ENCODE data around the gene DOLK.
"Not testable (repeated sequence)": the region's sequence is repeated elsewhere in the genome, so short reads cannot be mapped to it uniquely, and the experiment has no call there.

The DOLK gene

DNA sequence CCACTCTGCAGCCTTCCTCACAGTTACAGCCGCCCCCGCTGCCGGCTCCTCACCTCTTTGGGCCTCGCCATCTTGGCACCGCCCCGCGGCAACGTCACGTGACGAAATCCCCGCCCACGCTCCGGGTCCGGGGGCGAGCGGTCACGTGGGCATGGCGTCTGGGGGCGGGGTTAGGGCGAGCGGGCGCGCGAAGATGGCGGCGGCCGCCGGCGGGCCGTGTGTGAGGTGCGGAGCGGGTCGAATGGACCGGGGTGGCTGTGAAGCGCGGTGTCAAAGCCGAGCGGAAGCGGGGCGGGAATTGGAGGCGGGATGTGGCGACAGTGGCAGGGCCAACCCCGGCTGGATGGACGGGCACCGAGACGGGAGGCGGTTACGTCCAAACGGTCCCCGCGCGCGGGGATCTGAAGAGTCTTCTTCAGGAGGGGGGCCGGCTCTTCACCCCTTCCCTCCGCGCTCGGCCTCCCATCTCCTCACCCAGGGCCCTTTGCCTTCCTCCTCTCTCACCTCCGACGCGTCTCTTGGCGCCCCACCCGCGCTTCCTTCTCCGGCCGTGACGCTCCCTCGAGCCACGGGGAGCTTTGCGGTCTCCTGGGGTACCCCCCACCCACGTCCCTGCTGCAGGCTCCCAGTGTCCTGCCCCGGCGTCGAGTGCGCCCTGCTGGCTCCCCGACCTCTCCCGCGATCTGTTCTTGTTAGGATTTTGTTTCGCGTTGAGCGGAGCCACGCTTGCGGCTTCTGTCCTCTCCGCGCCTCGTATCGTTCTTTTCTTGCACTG, at the start of gene DOLK, which contains the start of gene NUP188:
Gene DOLK (minus strand): TSS at position 77 of the 775 bp plus-strand sequence. CDS start 300 bp downstream, outside the sequence.
Gene NUP188 (plus strand): TSS at position 173 of the 775 bp plus-strand sequence. CDS start 21 bp downstream, at position 194.
- DNase-seq: peak; percentile 84

DNA sequence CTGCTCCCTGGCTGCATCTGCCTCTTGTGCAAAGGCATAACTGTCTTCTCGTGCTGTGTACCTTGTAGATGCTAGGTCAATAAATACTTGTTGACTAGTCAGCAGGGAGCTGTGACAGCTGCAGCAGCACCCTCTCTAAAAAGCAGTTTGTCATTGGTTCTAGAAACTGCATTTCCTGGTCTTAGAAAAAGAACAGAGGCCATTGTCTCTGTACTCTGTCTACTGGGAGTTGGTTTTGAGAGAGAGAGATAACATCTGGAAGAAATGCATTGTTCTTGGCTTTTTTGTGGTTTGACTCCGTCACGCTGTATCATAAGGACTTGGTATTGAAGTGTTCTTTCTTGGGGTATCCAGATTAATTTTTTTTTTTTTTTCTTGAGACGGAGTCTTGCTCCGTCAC, 48.4 kb upstream of the DOLK start:
- DNase-seq: peak; percentile 8

DNA sequence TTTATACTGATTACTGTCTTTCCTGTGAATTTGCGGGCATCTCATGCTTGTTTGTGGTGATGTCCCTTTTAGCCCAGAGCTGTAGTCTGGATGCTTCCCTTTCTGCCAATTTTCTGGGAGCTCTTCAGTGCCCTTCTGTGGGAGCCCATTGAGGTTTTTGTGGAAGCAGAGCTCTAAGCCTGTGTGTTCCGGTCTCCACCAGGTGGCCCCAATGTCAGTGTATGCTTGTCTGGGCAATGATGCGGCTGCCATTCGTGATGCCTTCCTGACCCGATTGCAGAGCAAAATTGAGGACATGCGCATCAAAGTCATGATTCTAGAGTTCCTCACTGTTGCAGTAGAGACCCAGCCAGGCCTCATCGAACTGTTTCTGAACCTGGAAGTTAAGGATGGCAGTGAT, 45.6 kb upstream of the DOLK start:
- no peak for DNase-seq

DNA sequence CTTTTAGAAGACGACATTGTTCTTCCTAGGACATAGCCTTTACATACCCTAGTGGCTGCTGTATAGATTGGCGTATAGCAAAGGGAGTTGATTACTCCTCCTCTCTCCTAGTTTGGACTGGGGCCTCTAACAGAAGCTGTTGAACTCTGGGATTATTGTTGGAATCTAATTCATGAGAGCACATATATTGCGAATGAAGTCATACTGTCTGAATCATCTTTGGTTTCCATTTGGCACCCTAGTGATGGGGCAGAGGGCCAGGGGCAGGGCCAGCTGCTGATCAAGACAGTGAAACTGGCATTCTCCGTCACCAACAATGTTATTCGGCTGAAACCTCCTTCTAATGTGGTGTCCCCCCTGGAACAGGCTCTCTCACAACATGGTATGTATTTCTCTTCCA, 40.4 kb upstream of the DOLK start:
- no peak for DNase-seq

DNA sequence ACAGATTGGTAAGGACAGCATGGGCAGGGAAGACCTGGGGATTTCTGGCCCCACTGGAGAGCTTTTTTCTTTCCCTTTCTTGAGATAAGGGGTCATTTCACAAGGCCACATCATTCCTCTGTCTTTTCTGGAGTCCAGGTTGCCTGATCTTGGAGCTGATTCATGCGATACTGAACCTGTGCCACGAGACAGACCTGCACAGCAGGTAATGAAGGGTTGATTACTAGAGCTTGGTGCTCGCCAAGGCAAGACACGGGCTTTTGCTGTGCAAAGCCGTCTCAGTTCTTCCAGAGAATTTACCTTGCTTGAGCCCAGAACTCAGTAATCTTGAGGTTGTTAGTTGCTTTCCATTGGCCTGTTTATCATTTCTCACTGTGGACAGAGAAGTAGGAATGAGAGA, 39.3 kb upstream of the DOLK start:
- DNase-seq: no peak

DNA sequence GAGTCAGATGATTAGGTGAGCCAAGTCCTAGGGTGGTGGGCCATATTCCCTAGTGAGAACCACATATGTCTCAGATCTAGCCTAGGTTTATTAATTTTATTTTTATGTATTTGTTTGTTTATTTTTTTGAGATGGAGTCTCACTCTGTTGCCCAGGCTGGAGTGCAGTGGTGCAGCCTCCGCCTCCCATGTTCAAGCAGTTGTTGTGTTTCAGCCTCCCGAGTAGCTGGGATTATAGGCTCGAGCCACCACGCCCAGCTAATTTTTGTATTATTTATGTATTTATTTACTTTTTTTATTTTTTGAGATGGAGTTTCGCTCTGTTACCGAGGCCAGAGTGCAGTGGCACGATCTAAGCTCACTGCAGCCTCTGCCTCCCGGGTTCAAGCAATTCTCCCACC, 36.1 kb upstream of the DOLK start:
- DNase-seq: no peak

DNA sequence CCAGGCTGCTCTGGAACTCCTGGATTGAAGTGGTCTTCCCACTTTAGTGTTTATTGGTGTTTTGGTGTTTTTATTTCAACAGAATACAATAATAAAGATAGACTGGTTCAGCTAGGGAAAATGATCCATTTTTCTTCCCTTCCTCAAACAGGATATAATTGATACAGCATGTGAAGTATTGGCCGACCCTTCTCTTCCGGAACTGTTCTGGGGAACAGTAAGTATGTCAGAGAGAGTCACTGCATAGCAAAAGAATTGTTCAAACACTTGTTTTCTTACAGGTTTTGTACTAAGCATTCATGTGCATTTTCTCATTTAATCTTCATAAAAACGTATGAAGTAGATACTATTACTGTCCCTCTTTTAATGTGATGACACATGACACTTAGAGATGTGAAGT, 31.7 kb upstream of the DOLK start:
- no peak for DNase-seq

DNA sequence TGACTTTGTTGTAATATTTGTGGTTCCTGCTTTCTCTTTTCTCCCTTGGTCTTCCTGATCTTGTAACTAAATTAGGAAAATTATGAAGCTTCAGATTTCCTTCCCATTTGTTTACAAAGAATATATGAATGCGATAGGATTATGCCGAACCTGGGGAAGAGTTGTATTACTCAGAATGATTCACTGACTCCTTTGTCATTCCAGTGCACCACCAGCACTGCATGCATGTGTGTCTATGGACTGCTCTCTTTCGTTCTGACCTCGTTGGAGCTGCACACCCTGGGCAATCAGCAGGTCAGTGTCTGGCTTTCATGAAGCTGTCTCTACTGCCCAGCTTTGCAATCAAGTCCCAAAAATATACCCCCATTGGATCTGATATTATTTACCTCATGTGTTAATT, 25.6 kb upstream of the DOLK start:
- DNase-seq: no peak

DNA sequence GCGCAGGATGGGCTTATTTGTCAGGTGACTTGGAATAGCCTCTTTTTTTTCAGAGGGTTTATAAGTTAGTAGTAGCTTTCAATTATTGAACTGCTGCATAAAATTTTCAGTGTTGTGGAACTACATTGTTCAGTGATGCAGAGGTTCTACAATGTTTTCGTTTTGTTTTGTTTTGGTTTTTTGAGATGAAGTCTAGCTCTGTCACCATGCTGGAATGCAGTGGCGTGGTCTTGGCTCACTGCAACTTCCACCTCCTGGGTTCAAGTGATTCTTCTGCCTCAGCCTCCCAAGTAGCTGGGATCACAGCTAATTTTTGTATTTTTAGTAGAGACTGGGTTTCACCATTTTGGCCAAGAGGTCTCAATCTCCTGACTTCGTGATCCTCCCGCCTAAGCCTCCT, 22.1 kb upstream of the DOLK start:
- no peak for DNase-seq

DNA sequence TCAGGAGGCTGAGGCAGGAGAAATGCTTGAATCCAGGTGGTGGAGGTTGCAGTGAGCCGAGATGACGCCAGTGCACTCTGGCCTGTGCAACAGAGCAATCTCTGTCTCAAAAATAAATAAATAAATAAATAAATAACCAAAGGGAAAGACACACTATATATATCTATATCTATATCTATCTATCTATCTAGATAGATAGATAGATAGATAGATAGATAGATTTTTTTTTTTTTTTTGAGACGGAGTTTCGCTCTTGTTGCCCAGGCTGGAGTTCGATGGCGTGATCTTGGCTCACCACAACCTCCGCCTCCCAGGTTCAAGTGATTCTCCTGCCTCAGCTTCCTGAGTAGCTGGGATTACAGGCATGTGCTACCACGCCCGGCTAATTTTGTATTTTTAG, 14.0 kb upstream of the DOLK start:
- not testable (repeated sequence) for DNase-seq

DNA sequence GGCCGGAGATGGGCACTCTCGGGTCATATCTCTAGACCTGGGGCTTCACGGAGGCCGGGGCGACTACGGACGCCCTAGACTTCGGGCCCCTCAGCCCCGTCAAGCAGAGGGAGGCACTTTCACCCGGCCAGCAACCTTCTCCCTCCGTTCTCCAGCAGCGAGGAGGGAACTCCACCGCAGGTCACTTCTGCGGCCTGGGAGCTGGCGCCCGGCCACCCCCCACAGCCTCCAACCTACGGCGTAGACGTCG, 201 bp downstream of the DOLK start:
- no peak for DNase-seq

DNA sequence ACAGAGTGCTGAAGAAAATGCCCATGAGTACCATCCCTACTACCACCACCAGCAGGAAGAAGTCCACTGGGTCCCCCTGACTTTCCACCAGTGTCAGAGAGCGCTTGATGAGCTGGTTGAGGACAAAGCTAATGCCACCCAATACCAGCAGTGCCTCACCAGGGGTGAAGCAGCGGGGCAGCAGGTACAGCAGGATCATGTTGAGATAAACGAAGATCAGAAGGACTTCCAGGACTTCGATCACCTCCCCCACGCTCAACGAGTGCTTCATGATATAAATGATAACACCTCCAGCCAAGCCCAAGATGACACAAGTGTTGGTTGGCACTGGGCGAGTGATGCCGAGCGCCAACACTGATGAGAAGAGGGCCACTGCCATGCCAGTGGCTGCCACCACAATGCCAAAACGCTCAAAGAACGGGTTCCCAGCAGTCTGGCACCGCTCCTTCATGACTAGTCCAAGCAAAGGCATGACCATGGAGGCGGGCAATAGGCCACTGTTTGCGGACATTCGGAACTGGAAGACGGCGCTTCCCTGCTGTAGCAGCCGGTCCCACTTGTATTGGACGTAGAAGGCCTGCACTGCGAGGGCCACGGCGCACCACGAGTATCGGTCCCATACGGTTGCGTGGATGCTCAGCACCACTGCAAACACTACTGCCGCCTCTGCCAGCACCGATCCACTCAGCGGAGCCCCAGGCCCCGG, 679 bp downstream of the DOLK start:
- peak; percentile 17 for DNase-seq

DNA sequence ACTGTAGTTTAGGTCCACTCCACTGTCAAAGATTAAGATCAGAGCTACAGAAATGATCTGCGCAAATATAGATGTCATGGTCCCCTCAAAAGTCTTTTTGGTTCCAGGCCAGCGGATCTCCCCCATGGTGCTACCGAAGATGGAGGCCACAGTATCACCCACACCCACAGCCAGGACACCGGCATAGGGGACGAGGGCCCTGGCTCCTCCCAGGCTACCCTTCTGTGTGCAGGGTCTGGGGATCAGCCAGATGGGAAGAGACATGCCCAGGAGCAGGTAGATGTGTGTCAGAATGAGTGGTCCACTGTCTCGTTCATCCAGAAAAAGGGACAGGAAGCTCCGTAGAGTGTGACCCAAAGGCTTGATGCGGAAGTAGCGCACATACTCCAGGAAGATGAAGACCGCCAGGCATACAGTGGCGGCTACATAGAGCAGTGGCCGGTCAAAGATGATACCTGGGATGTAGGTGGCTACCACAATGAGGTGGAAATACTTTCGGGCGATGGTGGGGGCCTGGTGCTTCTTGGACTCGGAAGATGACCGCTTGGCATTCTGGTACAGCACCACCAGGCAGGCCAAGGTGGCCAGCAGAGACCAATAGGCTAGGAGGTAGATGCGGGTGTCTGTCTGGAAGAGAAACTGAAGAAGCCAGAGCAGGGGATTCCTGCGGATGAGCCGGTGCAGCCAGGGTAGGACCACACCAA, 1.5 kb downstream of the DOLK start:
- no peak for DNase-seq

DNA sequence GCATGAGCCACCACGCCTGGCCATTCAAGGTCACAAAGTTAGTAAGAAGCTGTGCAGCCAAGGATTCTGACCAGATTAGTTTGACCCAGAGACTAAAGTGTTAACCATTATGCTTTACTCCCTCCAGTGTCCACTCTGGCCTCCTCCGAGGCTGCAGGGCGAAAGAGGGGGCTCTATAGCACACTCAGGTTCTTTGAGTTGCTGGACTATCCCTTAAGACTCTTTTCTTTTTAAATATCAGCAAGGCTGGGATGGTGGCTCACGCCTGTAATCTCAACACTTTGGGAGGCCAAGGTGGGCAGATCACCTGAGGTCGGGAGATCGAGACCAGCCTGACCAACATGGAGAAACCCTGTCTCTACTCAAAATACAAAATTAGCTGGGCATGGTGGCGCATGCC, 2.4 kb downstream of the DOLK start:
- DNase-seq: not testable (repeated sequence)

DNA sequence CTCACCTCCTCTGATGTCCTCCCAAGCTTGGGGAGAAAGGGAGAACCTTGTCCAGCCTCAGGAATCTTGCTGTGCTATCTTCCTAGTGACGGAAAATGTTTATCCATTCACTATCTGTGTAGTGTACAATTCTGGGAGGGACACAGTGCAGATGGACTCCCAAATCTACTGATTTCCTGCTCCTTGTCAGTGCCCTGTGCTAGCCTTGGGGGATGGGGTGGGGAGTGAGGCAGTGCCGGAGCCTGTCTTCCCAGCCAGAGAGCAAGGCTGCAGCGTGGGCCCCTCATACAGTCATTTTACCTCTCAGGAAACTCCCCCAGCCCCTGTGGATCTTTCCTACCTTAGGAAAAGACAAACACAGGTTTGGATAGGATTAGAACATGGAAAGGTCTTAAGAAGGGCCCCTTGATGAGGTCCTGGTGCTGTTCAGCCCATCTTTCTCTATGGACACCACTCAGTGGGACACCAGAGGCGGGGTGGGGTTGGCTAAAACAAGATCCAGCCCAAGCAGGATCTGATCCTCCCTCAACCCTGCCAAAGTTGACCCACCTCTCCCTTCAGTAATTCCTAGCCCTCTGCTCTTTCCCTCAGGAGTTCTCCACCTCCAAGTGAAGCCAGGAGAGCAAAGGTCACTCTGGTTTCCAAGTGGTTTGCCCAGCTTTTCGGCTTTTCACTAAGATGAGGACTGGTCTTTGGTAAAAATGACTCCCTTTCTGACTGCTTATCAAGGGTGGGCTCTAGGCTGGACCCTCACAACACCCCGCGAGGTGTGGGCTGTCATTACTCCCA, 3.4 kb downstream of the DOLK start:
- DNase-seq: no peak

DNA sequence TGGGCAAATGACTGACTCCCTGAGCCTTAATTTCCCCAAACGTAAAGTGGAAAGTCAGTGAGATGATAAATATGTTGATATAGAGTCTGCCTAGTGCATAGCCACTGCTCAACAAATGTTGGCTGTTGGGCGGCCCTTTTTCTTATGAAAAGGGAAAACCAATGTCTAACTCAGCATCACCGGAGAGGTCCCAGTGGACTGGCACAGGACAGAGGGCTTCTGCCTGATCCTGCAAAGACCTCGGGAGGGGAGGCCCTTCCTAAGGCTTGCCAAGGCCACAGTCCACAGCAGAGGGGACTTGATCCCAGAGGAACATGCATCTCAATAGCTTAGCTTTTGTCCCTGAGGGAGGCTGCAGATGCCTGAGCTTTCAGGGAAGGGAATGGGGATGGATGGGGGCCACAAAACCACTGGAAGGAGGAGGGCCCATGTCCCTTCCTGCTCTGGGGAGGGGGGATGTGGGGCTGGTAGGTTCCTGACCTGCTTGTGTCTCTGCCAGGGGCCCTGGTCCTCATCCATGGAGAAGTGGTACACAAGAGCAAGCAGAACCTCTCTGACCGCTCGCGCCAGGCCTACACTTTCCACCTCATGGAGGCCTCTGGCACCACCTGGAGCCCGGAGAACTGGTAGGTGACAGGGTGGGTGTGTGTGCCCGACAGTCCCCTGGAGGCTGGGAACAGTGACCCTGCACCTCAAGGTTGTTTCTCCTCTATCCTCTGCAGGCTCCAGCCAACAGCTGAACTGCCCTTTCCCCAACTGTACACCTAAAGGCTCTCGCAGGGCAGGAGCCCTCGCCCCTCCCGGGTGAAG, 6.3 kb downstream of the DOLK start:
- no peak for DNase-seq

DNA sequence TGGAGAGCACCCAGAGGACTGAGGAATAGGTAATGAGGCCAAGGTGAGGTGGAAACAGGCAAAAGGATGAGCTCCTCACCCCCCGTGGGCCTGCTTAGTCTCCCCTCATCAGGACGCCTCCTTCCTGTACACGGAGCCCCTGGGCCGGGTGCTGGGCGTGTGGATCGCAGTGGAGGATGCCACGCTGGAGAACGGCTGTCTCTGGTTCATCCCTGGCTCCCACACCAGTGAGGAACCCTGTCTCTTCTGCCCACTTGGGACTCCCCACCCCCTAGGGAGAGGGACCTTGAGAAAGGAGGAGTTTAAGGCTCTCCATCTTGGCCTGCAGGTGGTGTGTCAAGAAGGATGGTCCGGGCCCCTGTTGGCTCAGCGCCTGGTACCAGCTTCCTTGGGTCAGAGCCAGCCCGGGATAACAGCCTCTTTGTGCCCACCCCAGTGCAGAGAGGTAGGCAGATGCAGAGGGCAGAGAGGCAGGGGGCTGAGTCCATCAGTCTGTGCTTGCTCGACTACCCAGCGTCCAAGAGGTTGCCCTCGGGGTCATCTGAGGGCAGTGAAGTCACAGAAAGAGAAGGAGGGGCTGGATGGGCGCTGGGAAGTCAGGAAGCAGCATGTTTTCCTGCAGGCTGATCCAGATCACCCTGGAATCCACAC, 7.0 kb downstream of the DOLK start:
- DNase-seq: no peak

DNA sequence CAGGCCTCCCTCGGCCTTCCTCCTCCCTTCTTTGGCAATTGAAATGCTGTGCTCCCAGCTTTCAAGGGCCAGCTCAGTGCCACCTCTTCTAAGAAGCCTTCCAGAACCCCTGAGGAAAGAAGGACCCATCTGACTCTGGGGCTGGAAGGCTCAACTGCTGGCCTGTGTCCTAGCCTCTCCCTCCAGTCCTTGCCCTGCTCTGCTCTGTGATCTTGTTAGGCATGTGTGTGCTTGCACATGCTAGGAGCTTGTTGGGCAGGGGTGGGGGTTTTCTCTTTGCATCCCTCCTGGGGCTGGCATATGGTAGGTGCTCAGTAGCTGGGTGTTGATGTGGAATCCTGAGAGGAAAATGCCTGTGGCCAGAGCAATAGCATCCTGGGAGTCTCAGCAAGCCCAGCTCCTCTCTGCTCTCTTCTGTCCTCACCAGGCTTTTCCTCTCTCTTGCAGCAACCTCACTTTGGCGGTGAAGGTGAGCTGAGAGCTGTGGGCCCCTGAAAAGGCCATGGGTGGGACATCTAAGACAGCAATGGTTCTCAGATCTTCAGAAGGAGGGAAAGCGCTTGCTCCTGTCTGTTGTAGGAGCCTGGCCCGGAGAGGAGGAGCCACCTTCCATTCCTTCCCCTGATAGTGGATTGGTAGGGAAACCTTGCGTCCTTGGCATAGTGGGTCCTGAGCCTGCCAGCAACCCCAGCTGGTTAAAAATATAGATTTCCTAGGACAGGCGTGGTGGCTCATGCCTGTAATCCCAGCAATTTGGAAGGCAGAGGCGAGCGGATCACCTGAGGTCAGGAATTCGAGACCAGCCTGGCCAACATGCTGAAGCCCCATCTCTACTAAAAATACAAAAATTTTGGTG, 9.9 kb downstream of the DOLK start:
- DNase-seq: no peak

DNA sequence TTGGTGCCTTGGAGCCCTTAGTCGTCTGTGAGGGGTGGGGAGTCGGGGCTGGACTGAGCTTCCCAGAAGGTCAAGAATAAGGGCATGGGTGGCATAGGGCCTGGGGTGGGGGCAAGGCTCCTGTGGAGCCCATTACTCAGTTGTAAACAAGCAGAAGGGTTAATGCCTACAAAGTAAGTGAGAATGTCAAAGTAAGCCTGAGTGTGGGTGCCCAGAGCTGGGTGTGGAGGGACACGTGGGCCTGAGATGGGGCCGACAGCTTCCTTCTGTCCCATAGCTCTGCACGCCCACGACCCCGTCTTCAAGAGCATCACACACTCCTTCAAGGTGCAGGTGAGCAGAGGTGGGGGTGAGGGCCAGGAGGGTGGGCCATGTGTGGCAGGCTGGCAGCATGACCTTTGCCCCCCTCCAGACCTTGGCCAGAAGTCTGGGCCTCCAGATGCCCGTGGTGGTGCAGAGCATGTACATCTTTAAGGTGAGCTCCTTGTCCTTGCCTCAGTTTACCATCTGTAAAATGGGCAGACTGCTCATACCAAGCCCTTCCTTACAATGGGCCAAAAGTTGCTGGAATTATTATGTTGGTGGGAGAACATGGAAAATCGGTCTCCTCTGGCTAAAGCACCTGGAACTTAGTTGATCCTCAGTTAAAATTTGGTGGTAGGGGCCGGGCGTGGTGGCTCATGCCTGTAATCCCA, 11.1 kb downstream of the DOLK start:
- DNase-seq: no peak

DNA sequence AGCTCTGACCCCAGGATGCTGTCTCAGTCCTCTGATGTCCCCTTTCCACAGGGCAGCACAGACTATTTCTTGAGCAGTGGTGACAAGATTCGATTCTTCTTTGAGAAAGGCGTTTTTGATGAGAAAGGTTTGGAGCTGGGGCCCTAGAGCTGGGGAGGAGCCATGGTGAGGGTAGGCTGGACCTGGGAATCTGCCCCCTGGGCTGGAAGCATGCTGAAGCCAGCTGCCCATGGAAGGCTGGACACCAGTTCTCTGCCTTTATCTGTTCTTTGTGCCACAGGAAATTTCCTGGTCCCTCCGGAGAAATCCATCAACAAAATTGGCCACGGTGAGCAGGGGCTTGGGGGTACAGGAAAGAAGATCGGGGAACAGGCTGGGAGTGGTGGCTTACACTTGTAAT, 13.7 kb downstream of the DOLK start:
- no peak for DNase-seq

All from NCI-H510A treated with DMSO at 0.1 percent for 48 hours (cell line).